GM12865 (cell line): ENCODE measurements around the gene ACAA1.

Experiments used
- DNase-seq: peaks from one replicate; pipeline ENCODE4 v3.0.0; 2010; ENCODE audit warnings: low read depth
- H3K4me3 ChIP-seq: 2 replicates; pipeline ENCODE4 v1.5.1; 2011; ENCODE audit warnings: mild to moderate bottlenecking, low read depth, low read length, control low read depth
- TF ChIP-seq, protein P1 (sequence below): IDR thresholded peaks from 2 replicates; pipeline ENCODE4 v1.5.1; 2011; ENCODE audit warnings: low read length, control low read depth, low read depth, inconsistent platforms; ENCODE audit not compliant: insufficient read depth; ENCODE audit errors: missing control alignments

Gene ACAA1

DNA sequence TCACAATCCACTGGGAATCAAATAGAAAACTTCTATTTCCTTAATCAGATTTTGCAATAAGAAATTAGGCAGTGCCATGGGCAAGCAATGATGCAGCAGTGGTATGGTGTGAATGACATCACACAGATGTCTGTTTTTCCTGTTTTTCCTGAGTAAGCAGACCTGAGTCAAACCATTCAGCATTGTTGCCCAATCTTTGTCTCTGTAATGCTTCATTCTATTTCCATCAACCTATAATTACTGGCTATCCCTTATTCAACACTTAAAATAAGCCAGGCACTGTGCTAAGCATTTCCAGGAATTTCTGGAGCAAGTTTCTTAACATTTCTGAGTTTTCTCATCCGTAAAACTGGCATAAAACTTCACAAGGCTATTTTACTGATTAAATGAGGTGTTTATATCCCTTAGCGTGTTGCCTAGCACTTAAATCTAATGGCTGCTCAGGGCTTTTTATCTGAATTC lies 17.1 kb upstream of the ACAA1 start:
- no peak for DNase-seq
- no peak overlapping the region for H3K4me3 ChIP-seq

DNA sequence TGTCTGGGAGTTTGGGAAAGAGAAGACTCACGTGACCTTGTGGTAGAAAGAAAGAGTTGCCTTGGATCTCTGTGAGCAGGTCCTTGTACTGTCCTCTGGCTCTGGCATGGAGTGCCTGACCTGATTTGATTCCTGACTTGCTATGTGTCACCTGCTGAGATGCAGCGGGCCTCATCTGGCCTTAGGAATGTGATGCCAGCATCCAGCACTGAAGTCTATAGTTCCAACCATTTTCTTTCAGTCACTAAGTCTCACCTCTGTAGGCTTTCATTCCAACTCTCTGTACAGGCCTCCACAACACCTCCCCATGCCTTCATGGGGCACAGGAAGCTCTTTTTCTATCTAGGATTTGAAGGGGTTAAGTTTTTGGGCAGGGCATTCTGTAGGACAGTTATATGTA lies 16.3 kb upstream of the ACAA1 start:
- TF ChIP-seq, protein P1, sequence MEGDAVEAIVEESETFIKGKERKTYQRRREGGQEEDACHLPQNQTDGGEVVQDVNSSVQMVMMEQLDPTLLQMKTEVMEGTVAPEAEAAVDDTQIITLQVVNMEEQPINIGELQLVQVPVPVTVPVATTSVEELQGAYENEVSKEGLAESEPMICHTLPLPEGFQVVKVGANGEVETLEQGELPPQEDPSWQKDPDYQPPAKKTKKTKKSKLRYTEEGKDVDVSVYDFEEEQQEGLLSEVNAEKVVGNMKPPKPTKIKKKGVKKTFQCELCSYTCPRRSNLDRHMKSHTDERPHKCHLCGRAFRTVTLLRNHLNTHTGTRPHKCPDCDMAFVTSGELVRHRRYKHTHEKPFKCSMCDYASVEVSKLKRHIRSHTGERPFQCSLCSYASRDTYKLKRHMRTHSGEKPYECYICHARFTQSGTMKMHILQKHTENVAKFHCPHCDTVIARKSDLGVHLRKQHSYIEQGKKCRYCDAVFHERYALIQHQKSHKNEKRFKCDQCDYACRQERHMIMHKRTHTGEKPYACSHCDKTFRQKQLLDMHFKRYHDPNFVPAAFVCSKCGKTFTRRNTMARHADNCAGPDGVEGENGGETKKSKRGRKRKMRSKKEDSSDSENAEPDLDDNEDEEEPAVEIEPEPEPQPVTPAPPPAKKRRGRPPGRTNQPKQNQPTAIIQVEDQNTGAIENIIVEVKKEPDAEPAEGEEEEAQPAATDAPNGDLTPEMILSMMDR, result no peak
- DNase-seq, result no peak
- H3K4me3 ChIP-seq, result no peak overlapping the region

More for the DNA sequence above, 17.1 kb upstream of the ACAA1 start:
- TF ChIP-seq, protein P1, result no peak

DNA sequence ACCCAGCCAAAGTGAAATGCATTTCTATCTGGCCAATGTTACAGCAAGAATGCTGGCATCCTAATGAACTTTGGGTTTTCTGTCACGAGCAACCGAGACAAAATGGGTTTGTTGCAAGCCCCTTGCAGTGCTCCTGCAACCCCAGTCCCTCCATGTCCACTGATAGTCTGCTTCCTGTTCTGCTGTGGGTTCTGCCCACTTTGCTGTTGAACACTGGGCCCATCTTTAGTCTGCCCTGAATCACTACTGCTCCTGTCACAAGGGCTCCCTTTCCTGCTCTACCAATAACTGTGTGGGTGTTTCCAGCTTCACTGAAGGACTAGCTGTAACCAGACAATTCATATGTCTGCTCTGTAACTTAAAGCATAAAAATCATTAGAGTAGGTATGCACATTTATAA lies 15.7 kb upstream of the ACAA1 start:
- H3K4me3 ChIP-seq, result no peak overlapping the region
- TF ChIP-seq, protein P1, result no peak
- no peak for DNase-seq

DNA sequence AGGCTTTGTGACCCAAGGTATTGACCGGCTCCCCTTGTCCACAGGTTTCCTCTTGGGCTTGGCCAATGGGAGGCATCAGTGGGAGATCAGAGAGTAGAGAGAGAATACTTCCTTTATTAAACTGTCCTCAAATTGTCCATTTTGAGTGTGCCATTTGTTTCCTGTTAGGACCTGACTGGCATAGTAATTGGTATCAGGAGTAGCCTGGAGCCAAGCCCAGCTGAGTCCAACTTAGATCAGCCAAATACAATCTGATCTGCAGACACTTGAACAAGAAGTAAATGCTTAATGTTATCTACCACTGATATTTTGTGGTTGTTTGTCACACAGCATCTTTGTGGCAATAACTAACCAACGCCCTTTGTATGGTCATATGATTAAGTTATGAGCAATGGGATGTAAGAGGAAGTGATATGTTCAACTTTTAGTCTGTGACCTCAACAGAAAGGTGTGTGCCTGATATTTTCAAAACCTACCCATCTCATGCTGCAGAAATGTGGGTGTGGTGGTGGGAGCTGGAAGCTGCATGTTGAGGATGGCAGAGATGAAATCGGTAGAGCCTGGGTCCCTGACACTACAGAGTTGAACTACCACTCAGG lies 14.8 kb upstream of the ACAA1 start:
- H3K4me3 ChIP-seq, result no peak overlapping the region
- TF ChIP-seq, protein P1, result no peak
- DNase-seq, result no peak

DNA sequence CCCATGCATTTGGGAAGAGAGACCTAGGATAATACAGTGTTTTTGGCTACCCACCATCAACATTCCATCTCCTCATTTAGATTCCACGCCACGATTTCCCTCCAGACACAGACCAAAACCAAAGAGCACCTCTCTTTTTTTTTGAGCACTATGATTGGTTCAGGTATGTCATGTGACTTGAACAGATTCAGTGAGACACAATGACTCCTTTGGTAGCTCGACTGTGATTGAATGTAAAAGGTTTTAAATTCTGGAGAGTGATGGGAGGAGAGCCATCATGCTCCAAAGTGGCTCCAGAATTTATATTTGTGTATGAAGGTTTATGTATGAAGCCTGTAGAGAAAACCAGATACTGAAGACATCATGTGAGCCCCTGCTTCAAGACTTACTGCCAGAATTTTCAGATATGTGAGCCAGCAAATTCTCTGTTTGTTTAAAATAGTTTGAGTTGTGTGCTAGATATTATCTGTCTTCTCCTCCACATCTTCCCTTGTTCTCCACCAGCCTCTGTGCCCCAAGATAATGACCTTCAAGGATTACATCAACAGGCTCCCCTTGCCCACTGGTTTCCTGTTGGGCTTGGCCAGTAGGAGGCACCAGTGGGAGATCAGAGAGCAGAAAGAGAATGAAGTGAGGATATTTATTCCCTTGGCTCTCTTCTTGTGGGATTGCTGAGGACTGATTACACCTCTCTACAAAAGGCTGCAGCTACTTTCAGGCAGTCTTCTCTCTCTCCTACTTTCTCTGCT lies 14.0 kb upstream of the ACAA1 start:
- no peak for DNase-seq
- TF ChIP-seq, protein P1, result no peak
- H3K4me3 ChIP-seq, result no peak overlapping the region

DNA sequence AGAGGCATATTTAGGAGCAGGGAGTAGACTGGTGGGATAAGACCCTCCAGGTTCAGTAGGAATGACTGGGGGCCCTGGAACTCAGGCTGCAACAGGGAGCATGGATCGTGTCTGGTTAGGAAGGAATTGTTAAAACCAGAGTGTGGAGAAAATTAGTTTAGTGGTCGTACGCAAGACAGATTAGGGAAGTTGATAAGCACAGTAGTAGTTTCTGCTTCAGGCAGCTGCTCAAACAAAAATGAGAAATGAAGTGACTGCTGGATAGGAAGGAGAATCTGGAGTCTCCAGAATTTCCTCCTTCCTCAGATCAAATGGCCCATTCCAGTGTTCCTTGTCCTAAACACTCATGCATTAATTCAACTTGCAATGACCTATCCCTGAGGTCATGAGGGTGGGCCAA lies 12.8 kb upstream of the ACAA1 start:
- DNase-seq, result no peak
- TF ChIP-seq, protein P1, result no peak
- H3K4me3 ChIP-seq, result no peak overlapping the region
